Right cardiac atrium (tissue), 5 donors: ENCODE results near the gene DSP. TPM values are rescaled to one million over a fixed set of nuclear protein-coding genes. Genes with fewer than 3 reads are reported as not detected.

Source experiments
- ATAC-seq, 2 donors: fragments of 200-7000 bp; cut with Tn5 transposase; one replicate each; pipeline versions ENCODE4 v1.8.0 to v1.9.1; 2020; ENCODE audit warnings: moderate library complexity in 2 of 2, mild to moderate bottlenecking in 1 of 2
- DNase-seq, 3 donors: peaks; one replicate each; pipeline ENCODE4 v3.0.0-alpha.2; 2020
- H3K27ac ChIP-seq: one replicate; pipeline ENCODE4 v1.5.1; 2013; ENCODE audit warnings: mild to moderate bottlenecking, low read length, control low read depth, moderate library complexity
- H3K27me3 ChIP-seq: one replicate; pipeline ENCODE4 v1.6.1; 2013; ENCODE audit not compliant: control insufficient read depth, insufficient read depth
- H3K4me1 ChIP-seq: one replicate; pipeline ENCODE4 v1.6.1; 2013; ENCODE audit warnings: low read length; ENCODE audit not compliant: control insufficient read depth, insufficient read depth
- H3K4me3 ChIP-seq: one replicate; pipeline ENCODE4 v1.5.1; 2013; ENCODE audit warnings: low read length, control low read depth
- H3K9me3 ChIP-seq: one replicate; pipeline ENCODE4 v1.6.1; 2013; ENCODE audit warnings: low read length; ENCODE audit not compliant: control insufficient read depth
- WGBS: extraction: QIAGEN DNeasy Blood & Tissue Kit; methylation state at CpG from one replicate; pipeline ENCODE4 v1.1.7; 2013; 5-methylcytosine and 5-hydroxymethylcytosine counted together
- intact Hi-C, 4 donors: fragments of 100-400 bp; cut with DNase I; formaldehyde crosslinking; loops; one replicate each; pipeline versions ENCODE4 v1.11.0 to v1.14.0; 2022 to 2023
- polyA plus RNA-seq: library from polyadenylated mRNA; stranded (reverse); fragments of 200-250 nt; gene quantifications from one replicate; pipeline ENCODE4 v1.2.3, GENCODE V29; 2013
- total RNA-seq, 4 donors: library from RNA; stranded (reverse); fragmentation: NEBNext Ultra II Directional; extraction: Animal tissue kit (Norgen Biotek cat#: 25700); gene quantifications; one replicate each; pipeline ENCODE4 v1.2.1, GENCODE V29; 2021
- donor health status: healthy with polysubstance abuse.
- donor health status: DM: no; HTN: yes; CAD: no.
- donor health status: DM: no; HTN: no; CAD: no.
- donor health status: DM: no; HTN: yes; CAD: no; lungs with severe emphysema.
- donor health status: DM: yes; HTN: yes; CAD: no.

Gene DSP
- total and polyA plus RNA-seq, 5 donors = 94.7 to 311 (median 246) TPM

- DNase-seq (no peak), ATAC-seq (no peak)
- intact Hi-C loops = no loop called here
- H3K4me1 ChIP-seq = no peaks in the 10 kb centered on the region
- no peak overlapping the region for H3K4me3 ChIP-seq
- no peaks in the 10 kb centered on the region for H3K9me3 ChIP-seq
- WGBS = 65% methylated on average over 2 of the region's 2 CpGs
- H3K27me3 ChIP-seq = no peaks in the 10 kb centered on the region
- no peak overlapping the region for H3K27ac ChIP-seq
These were observed 29.2 kb upstream of the DSP start for GRCh38 chr6:7512320-7512719.

- no peaks in the 10 kb centered on the region for H3K9me3 ChIP-seq
- ATAC-seq = no peak
- 67% methylated on average over 5 of the region's 5 CpGs for WGBS
These were observed 27.9 kb upstream of the DSP start for GRCh38 chr6:7513529-7513928.

GRCh38 chr6:7515363-7515762, 26.1 kb upstream of the DSP start:
- Histone ChIP-seq H3K4me1 (no peaks in the 10 kb centered on the region), H3K27ac (no peak overlapping the region), H3K27me3 (no peaks in the 10 kb centered on the region), H3K4me3 (no peak overlapping the region), H3K9me3 (no peaks in the 10 kb centered on the region)
- intact Hi-C loops = no loop called here
- no peak for ATAC-seq
- DNase-seq = no peak
- WGBS = 90% methylated on average over 2 of the region's 2 CpGs

More at GRCh38 chr6:7513529-7513928, 27.9 kb upstream of the DSP start:
- Histone ChIP-seq H3K4me3 (no peak overlapping the region), H3K27me3 (no peaks in the 10 kb centered on the region), H3K4me1 (no peaks in the 10 kb centered on the region), H3K27ac (no peak overlapping the region)
- intact Hi-C loops = no loop called here
- no peak for DNase-seq

GRCh38 chr6:7518877-7519276, 22.6 kb upstream of the DSP start:
- ATAC-seq = no peak
- 80% methylated on average over 8 of the region's 8 CpGs for WGBS

GRCh38 chr6:7522873-7523272, 18.6 kb upstream of the DSP start:
- DNase-seq (no peak), ATAC-seq (no peak)
- no peaks in the 10 kb centered on the region for H3K27me3 ChIP-seq
- no peaks in the 10 kb centered on the region for H3K9me3 ChIP-seq
- H3K4me1 ChIP-seq = no peaks in the 10 kb centered on the region
- H3K4me3 ChIP-seq = no peak overlapping the region
- intact Hi-C loops = no loop called here
- H3K27ac ChIP-seq = no peak overlapping the region

More at GRCh38 chr6:7518877-7519276, 22.6 kb upstream of the DSP start:
- intact Hi-C loops = no loop called here
- Histone ChIP-seq H3K9me3 (no peaks in the 10 kb centered on the region), H3K4me1 (no peaks in the 10 kb centered on the region), H3K27me3 (no peaks in the 10 kb centered on the region), H3K4me3 (no peak overlapping the region), H3K27ac (no peak overlapping the region)
- DNase-seq = no peak

GRCh38 chr6:7523922-7524321, 17.5 kb upstream of the DSP start:
- Histone ChIP-seq H3K4me1 (no peaks in the 10 kb centered on the region), H3K27ac (no peak overlapping the region), H3K4me3 (no peak overlapping the region), H3K9me3 (no peaks in the 10 kb centered on the region), H3K27me3 (no peaks in the 10 kb centered on the region)
- 36% methylated on average over 2 of the region's 2 CpGs for WGBS
- DNase-seq (no peak), ATAC-seq (no peak)
- intact Hi-C loops = no loop called here

- WGBS = 51% methylated on average over 11 of the region's 11 CpGs
- no peak for DNase-seq
- Histone ChIP-seq H3K27ac (no peak overlapping the region), H3K4me1 (no peaks in the 10 kb centered on the region), H3K9me3 (no peaks in the 10 kb centered on the region), H3K4me3 (no peak overlapping the region), H3K27me3 (no peaks in the 10 kb centered on the region)
- ATAC-seq = no peak
- intact Hi-C loops = no loop called here
These were observed 14.7 kb upstream of the DSP start for GRCh38 chr6:7526755-7527154.

- ATAC-seq (peak in 1 of 2 donors; percentile 34), DNase-seq (no peak)
- Histone ChIP-seq H3K27ac (no peak overlapping the region), H3K9me3 (no peaks in the 10 kb centered on the region), H3K4me3 (no peak overlapping the region), H3K4me1 (no peaks in the 10 kb centered on the region), H3K27me3 (no peaks in the 10 kb centered on the region)
- intact Hi-C loops = no loop called here
- 25% methylated on average over 5 of the region's 5 CpGs for WGBS
These were observed 12.9 kb upstream of the DSP start for GRCh38 chr6:7528565-7528964.

GRCh38 chr6:7529141-7529540, 12.3 kb upstream of the DSP start:
- Histone ChIP-seq H3K9me3 (no peaks in the 10 kb centered on the region), H3K27me3 (no peaks in the 10 kb centered on the region), H3K4me3 (no peak overlapping the region), H3K4me1 (no peaks in the 10 kb centered on the region), H3K27ac (no peak overlapping the region)
- WGBS = 38% methylated on average over 6 of the region's 6 CpGs
- intact Hi-C loops = no loop called here
- ATAC-seq (no peak), DNase-seq (no peak)

- H3K27ac ChIP-seq = no peak overlapping the region
- WGBS = 63% methylated on average over 6 of the region's 6 CpGs
- H3K4me1 ChIP-seq = no peaks in the 10 kb centered on the region
- ATAC-seq (no peak), DNase-seq (no peak)
- H3K4me3 ChIP-seq = no peak overlapping the region
- no peaks in the 10 kb centered on the region for H3K27me3 ChIP-seq
- intact Hi-C loops = loop anchor here in 1 of 4 donors (10.0 kb wide), 1 partner anchor 57 kb away; no protein-coding TSS in a partner anchor
- no peaks in the 10 kb centered on the region for H3K9me3 ChIP-seq
These were observed 9.2 kb upstream of the DSP start for GRCh38 chr6:7532232-7532631.

- H3K4me3 ChIP-seq = no peak overlapping the region
- WGBS = 65% methylated on average over 8 of the region's 8 CpGs
- no peaks in the 10 kb centered on the region for H3K27me3 ChIP-seq
- no peak overlapping the region for H3K27ac ChIP-seq
- H3K9me3 ChIP-seq = no peaks in the 10 kb centered on the region
- no peak for DNase-seq
- intact Hi-C loops = loop anchor here in 1 of 4 donors (10.0 kb wide), 1 partner anchor 58 kb away; no protein-coding TSS in a partner anchor
- no peak for ATAC-seq
- H3K4me1 ChIP-seq = no peaks in the 10 kb centered on the region
These were observed 8.7 kb upstream of the DSP start for GRCh38 chr6:7532821-7533220.

GRCh38 chr6:7534192-7534591, 7.3 kb upstream of the DSP start:
- H3K27me3 ChIP-seq = no peaks in the 10 kb centered on the region
- intact Hi-C loops = loop anchor here in 1 of 4 donors (10.0 kb wide), 1 partner anchor 59 kb away; no protein-coding TSS in a partner anchor
- no peaks in the 10 kb centered on the region for H3K4me1 ChIP-seq
- no peak overlapping the region for H3K27ac ChIP-seq
- 95% methylated on average over 5 of the region's 5 CpGs for WGBS
- DNase-seq (no peak), ATAC-seq (no peak)
- H3K9me3 ChIP-seq = no peaks in the 10 kb centered on the region
- no peak overlapping the region for H3K4me3 ChIP-seq
